ENCODE results near the gene TMEM150A. TPM values are rescaled to one million over a fixed set of nuclear protein-coding genes. Genes with fewer than 3 reads are reported as not detected.
A peak's percentile ranks its signal among the peaks of the same experiment; 100 is the strongest.

TMEM150A gene
- total RNA-seq, 1 donor: 20.6 TPM

DNA sequence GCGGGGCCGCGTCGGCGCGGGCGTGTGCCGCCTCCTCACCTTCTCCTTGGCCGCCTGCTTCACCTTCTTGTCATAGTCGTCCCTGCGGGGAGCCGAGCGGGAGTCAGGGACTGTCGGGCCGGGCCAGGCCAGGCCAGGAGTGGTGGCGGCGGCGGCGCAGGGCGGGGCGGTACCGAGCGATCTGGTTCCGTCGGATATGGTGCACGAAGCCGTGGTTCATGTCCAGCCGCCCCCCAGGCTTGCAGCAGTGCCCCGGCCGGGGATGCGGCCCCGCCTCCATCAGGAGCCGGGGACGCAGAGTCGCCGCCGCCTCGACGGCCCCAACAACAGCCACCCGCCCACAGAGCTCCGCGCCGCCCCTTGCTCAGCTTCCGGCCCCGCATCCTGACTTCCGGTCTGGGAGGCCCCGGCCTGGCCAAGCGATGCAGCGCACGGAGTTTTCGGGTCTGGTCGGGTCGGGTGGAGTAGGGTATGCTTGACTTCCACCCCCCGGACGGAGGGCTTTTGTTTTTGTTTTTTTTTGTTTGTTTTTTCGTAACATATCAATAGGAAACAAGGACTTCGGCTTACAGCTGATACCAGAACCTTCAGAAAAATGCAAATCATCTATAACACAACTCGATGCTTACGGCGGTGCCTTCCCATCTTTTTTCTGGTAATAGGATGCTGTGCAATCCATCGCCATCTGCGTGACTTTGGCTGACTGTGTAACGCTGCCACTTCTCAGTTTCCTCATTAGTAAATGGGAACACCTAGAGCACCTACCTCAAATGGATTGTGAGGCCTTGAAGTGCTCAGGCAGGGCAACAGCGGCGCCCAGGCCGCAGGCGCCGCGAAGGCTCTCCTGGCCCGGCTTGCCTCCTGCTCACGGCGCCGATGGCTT lies 9.4 kb upstream of the TMEM150A start, which contains the start of gene C2orf68:
C2orf68 (minus strand) TSS at position 362 of the 883 bp plus-strand sequence; CDS start at position 280, 82 bp downstream.
- TF ChIP-seq, protein P1, sequence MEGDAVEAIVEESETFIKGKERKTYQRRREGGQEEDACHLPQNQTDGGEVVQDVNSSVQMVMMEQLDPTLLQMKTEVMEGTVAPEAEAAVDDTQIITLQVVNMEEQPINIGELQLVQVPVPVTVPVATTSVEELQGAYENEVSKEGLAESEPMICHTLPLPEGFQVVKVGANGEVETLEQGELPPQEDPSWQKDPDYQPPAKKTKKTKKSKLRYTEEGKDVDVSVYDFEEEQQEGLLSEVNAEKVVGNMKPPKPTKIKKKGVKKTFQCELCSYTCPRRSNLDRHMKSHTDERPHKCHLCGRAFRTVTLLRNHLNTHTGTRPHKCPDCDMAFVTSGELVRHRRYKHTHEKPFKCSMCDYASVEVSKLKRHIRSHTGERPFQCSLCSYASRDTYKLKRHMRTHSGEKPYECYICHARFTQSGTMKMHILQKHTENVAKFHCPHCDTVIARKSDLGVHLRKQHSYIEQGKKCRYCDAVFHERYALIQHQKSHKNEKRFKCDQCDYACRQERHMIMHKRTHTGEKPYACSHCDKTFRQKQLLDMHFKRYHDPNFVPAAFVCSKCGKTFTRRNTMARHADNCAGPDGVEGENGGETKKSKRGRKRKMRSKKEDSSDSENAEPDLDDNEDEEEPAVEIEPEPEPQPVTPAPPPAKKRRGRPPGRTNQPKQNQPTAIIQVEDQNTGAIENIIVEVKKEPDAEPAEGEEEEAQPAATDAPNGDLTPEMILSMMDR (IDR thresholded peaks at IDR 0.05; ENCODE audit: extremely low read depth, low read depth, low read length): no peak

DNA sequence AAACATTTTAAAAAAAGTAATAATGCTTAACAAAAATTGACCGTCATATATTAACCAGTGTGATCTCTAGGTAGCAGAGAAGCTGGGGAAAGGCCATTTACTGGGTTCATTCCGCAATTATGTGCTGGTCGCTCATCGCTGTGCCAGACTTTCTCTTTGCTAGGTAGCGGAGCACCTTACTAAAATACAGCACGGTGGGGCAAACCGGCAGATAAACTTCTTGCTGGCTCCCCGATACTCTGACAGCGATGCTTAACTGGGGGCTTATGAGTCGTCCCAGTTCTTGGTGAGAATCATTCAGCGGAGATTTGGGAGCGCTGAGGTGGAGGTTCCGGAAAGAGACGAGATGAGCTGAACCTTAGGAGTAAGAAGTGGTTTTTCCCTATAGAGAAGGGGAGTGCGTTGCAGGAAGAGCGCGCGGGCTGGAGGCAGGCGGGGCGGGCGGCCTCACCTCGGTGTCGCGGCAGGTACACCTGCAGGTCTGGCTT lies 8.8 kb upstream of the TMEM150A start:
- Histone ChIP-seq H3K4me1 (ENCODE audit: insufficient read depth, low read length) (peaks cover 19% of the 10 kb centered on the region), H3K4me3 (ENCODE audit: insufficient read depth, low read length) (peak overlapping the region; percentile 96), H3K4me2 (ENCODE audit: insufficient read depth, low read length) (peak overlapping the region; percentile 98), H2AFZ (ENCODE audit: low read length) (peak overlapping the region; percentile 93), H3K27me3 (ENCODE audit: insufficient read depth, low read length) (no peaks in the 10 kb centered on the region), H4K20me1 (ENCODE audit: insufficient read depth, low read length) (peaks cover 6% of the 10 kb centered on the region), H3K27ac (ENCODE audit: low read depth, low read length) (peak overlapping the region; percentile 84), H3K79me2 (ENCODE audit: insufficient read depth, low read length) (peaks cover 46% of the 10 kb centered on the region), H3K36me3 (ENCODE audit: insufficient read depth, low read length) (peaks cover 29% of the 10 kb centered on the region), H3K9me3 (ENCODE audit: low read depth, low read length) (no peaks in the 10 kb centered on the region)
- TF ChIP-seq, protein P1 (IDR thresholded peaks at IDR 0.05; ENCODE audit: extremely low read depth, low read depth, low read length): no peak
- DNase-seq (ENCODE audit: insufficient read length, low spot score, missing footprints): peak; percentile 65

More for the DNA sequence above, 9.4 kb upstream of the TMEM150A start, which contains the start of gene C2orf68:
- Histone ChIP-seq H3K4me2 (ENCODE audit: insufficient read depth, low read length) (peak within 1 kb of the TSS; percentile 98), H3K36me3 (ENCODE audit: insufficient read depth, low read length) (peaks cover 29% of the 10 kb centered on the region), H3K27ac (ENCODE audit: low read depth, low read length) (peak within 1 kb of the TSS; percentile 84), H3K79me2 (ENCODE audit: insufficient read depth, low read length) (peaks cover 52% of the 10 kb centered on the region), H3K4me3 (ENCODE audit: insufficient read depth, low read length) (peak within 1 kb of the TSS; percentile 96), H3K4me1 (ENCODE audit: insufficient read depth, low read length) (peaks cover 15% of the 10 kb centered on the region), H2AFZ (ENCODE audit: low read length) (peak within 1 kb of the TSS; percentile 93), H4K20me1 (ENCODE audit: insufficient read depth, low read length) (peaks cover 8% of the 10 kb centered on the region), H3K27me3 (ENCODE audit: insufficient read depth, low read length) (no peaks in the 10 kb centered on the region), H3K9me3 (ENCODE audit: low read depth, low read length) (no peaks in the 10 kb centered on the region)
- peak; percentile 98 for DNase-seq (ENCODE audit: insufficient read length, low spot score, missing footprints)

DNA sequence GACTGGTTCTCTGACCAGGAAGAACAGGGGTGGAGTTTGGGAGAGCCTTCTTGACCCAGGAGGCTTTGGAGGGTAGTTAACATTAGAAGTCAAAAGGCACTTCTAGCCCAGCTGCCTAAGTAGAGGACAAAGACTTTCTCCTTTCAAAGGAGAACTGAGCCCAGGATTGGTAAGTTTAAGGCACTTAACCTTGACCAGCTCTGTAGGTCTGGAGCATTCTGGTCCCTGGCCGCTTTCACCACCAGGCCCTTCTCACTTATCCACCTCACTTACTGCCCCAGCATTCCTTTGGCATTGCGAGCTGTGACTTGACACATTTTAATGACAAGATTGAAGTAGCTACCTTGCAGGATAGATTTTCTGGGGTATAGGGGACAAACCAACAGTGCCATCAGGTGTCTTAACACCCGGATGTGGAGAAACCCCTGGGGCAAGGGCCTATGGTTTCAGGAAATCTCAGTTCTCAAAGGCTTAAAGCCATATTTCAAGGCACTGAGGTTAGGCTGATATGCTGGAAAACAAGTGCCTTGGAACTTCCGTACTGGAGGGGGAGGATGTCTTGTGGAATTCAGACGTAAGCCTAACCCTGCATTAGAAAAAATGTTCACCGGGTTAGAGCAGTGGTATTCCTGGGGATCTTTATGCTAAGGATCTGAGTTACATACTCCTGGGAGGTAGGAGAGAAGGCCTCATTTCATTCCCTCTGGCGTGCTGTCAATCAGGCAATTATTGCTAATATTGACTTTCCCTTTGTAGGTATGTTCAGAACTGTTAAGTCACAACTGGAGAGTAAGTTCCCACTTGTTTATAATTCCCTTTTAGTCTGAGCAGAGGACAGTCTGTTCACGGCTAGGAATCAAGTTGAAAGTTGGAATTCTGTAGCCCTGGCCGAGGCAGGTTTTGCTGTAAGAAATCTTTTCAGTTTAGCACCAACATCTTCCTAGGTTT lies 5.0 kb upstream of the TMEM150A start:
- no peak overlapping the region for H3K4me3 ChIP-seq (ENCODE audit: insufficient read depth, low read length)
- H3K4me1 ChIP-seq (ENCODE audit: insufficient read depth, low read length): peaks cover 43% of the 10 kb centered on the region
- H3K27ac ChIP-seq (ENCODE audit: low read depth, low read length): peak overlapping the region; percentile 80
- TF ChIP-seq, protein P1 (IDR thresholded peaks at IDR 0.05; ENCODE audit: extremely low read depth, low read depth, low read length): no peak
- H3K79me2 ChIP-seq (ENCODE audit: insufficient read depth, low read length): peaks cover 54% of the 10 kb centered on the region
- no peaks in the 10 kb centered on the region for H3K27me3 ChIP-seq (ENCODE audit: insufficient read depth, low read length)
- DNase-seq (ENCODE audit: insufficient read length, low spot score, missing footprints): peak; percentile 57
- H2AFZ ChIP-seq (ENCODE audit: low read length): no peak overlapping the region
- H3K4me2 ChIP-seq (ENCODE audit: insufficient read depth, low read length): no peak overlapping the region
- peaks cover 6% of the 10 kb centered on the region for H4K20me1 ChIP-seq (ENCODE audit: insufficient read depth, low read length)
- no peaks in the 10 kb centered on the region for H3K9me3 ChIP-seq (ENCODE audit: low read depth, low read length)
- peaks cover 29% of the 10 kb centered on the region for H3K36me3 ChIP-seq (ENCODE audit: insufficient read depth, low read length)

All from osteoblast (primary cell).